PC-9 (cell line): ENCODE results near the gene CHN1. TPM values are rescaled to one million over a fixed set of nuclear protein-coding genes. Genes with fewer than 3 reads are reported as not detected.

ENCODE experiments used
- Bru-seq: library from RNA; stranded (reverse); fragments of 400-500 nt; gene quantifications from one replicate; lab custom pipeline; 2021; lab: Mats Ljungman, UMichigan
- BruChase-seq, 2 experiments: library from RNA; stranded (reverse); fragments of 400-500 nt; gene quantifications; one replicate each; lab custom pipeline; 2021; lab: Mats Ljungman, UMichigan
- BruUV-seq: library from RNA; stranded (reverse); fragments of 400-500 nt; replicated peaks from 2 replicates; lab custom pipeline; 2021; lab: Mats Ljungman, UMichigan
- CTCF ChIA-PET: fragments of 300-600 bp; sonication (Branson Sonifier 250); formaldehyde crosslinking; loops from one replicate; lab custom pipeline; 2022; ENCODE audit warnings: antibody characterized with exemption; lab: Charles Lee
- POLR2A ChIA-PET: fragments of 300-600 bp; sonication (Branson Sonifier 250); formaldehyde crosslinking; loops from one replicate; lab custom pipeline; 2022; ENCODE audit warnings: antibody characterized with exemption; ENCODE audit not compliant: unreplicated experiment; lab: Charles Lee
- DNase-seq, 2 experiments: peaks; one replicate each; pipeline versions ENCODE4 v3.0.0 to v3.0.0-alpha.2; 2015 to 2022; ENCODE audit warnings: mixed read lengths in 1 of 2
- H2AFZ ChIP-seq: fragments of 200-600 bp; sonication (generic); 2 replicates; pipeline ENCODE4 v1.8.1; 2017; ENCODE audit warnings: antibody characterized with exemption
- H3F3A ChIP-seq: fragments of 200-600 bp; sonication (generic); 2 replicates; pipeline ENCODE4 v1.8.1; 2017; ENCODE audit warnings: antibody characterized with exemption, mild to moderate bottlenecking, low read depth; ENCODE audit not compliant: insufficient read depth
- H3K27ac ChIP-seq: fragments of 200-600 bp; sonication (generic); 2 replicates; pipeline ENCODE4 v1.6.1; 2016; ENCODE audit warnings: mixed run types
- H3K27me3 ChIP-seq: fragments of 200-600 bp; sonication (generic); 2 replicates; pipeline ENCODE4 v1.6.1; 2016; ENCODE audit warnings: low read depth, mixed run types; ENCODE audit not compliant: insufficient read depth
- H3K36me3 ChIP-seq: fragments of 200-600 bp; sonication (generic); 2 replicates; pipeline ENCODE4 v1.6.1; 2016; ENCODE audit warnings: low read depth, mixed run types
- H3K4me1 ChIP-seq: fragments of 200-600 bp; sonication (generic); replicated peaks from 2 replicates; pipeline ENCODE4 v1.6.1; 2016; ENCODE audit warnings: mixed run types; ENCODE audit not compliant: insufficient read depth
- H3K4me2 ChIP-seq: fragments of 200-600 bp; sonication (generic); 2 replicates; pipeline ENCODE4 v1.6.1; 2017; ENCODE audit warnings: mixed run types
- H3K4me3 ChIP-seq: fragments of 200-600 bp; sonication (generic); 2 replicates; pipeline ENCODE4 v1.6.1; 2016; ENCODE audit warnings: mixed run types
- H3K79me2 ChIP-seq: fragments of 200-600 bp; sonication (generic); 2 replicates; pipeline ENCODE4 v1.6.1; 2017; ENCODE audit warnings: low read depth, mixed run types
- H3K9me2 ChIP-seq: fragments of 200-600 bp; sonication (generic); 2 replicates; pipeline ENCODE4 v1.8.1; 2017; ENCODE audit warnings: mild to moderate bottlenecking; ENCODE audit not compliant: insufficient read depth
- H3K9me3 ChIP-seq: fragments of 200-600 bp; sonication (generic); 2 replicates; pipeline ENCODE4 v1.8.1; 2016; ENCODE audit warnings: low read depth; ENCODE audit not compliant: insufficient read depth
- H4K20me1 ChIP-seq: fragments of 200-600 bp; sonication (generic); 2 replicates; pipeline ENCODE4 v1.8.1; 2017; ENCODE audit not compliant: insufficient read depth
- EZH2 ChIP-seq: fragments of 200-600 bp; sonication (generic); IDR thresholded peaks from 2 replicates; pipeline ENCODE4 v1.8.0; 2017; ENCODE audit warnings: antibody characterized with exemption, low read depth
- intact Hi-C: fragments of 100-400 bp; cut with micrococcal nuclease; formaldehyde crosslinking; loops from one replicate; pipeline ENCODE4 v1.10.0; 2022; ENCODE audit not compliant: unreplicated experiment
- long read RNA-seq: library from polyadenylated mRNA; stranded (forward); transcript quantifications from one replicate; pipeline ENCODE4 v2.0.0, GENCODE V29; 2022
- total RNA-seq: library from RNA; stranded (reverse); gene quantifications from 2 replicates; pipeline ENCODE4 v1.2.3, GENCODE V29; 2021
- TF ChIP-seq, protein P1 (sequence below): fragments of 200-600 bp; sonication (generic); conservative IDR thresholded peaks from 2 replicates; pipeline ENCODE4 v1.6.1; 2017; ENCODE audit warnings: mixed run types, antibody characterized with exemption, mild to moderate bottlenecking, moderate library complexity

CHN1 gene, protein sequence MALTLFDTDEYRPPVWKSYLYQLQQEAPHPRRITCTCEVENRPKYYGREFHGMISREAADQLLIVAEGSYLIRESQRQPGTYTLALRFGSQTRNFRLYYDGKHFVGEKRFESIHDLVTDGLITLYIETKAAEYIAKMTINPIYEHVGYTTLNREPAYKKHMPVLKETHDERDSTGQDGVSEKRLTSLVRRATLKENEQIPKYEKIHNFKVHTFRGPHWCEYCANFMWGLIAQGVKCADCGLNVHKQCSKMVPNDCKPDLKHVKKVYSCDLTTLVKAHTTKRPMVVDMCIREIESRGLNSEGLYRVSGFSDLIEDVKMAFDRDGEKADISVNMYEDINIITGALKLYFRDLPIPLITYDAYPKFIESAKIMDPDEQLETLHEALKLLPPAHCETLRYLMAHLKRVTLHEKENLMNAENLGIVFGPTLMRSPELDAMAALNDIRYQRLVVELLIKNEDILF
- total RNA-seq (11.8 and 14.0 TPM in 2 replicates), Bru-seq, nascent RNA (percentile 47 among the genes with signal in this experiment), BruChase-seq, experiment 1, labeled RNA remaining after a 2-hour chase (percentile 38 among the genes with signal in this experiment), BruChase-seq, experiment 2, labeled RNA remaining after a 6-hour chase (percentile 39 among the genes with signal in this experiment)
- long read RNA-seq, transcript CHN1-201 (7 exons, 2,047 nt), result major isoform, 13 of 24 reads
- long read RNA-seq, partial matches to known transcripts, result 0 of 24 reads
- long read RNA-seq, other reads (novel, unspliced or antisense), result 11 of 24 reads

DNA sequence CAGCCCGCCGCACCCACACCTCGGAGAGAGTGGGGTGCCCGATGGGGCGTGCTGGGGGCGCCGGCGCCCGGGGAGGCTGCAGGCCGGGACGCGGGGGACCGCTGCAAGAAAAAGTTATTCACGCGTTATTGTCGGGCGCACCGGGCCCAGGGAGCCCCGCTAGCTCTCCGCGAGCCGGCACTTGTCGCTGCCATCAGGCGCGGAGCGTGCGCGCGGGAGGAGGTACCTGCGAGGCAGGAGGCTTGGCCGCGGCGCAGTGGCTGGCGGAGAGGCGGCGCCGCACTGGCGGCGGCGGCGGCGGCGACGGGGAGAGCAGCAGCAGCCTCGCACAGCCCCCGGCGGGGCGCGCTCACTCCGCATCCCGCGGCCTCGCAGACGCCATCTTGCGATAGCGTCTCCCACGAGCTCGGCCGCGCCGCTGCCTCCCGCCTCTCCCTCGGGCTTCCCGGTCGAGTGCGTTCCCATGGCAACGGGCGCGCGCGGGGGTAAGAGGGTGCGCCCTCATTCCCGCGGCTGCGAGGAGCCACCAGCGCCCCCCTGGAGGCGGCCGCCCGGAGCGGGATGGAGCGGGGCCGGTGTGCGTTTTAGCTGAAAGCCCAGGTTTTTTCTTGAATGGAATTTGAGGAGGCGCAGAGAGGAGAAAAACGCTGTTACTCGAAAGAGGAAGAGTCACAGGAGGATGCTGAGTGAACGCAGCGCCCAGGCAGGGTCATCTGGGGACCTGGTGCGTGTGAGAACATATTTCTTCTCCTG lies at the start of gene CHN1:
TSS of gene CHN1 (minus strand) at position 402 of the 753 bp plus-strand sequence. CDS start 469 bp downstream, outside the sequence.
- POLR2A ChIA-PET, result interaction anchor here (0.5 to 0.7 kb wide), 2 partner anchors 33 to 351 kb away, joined by 3 read pairs; no protein-coding TSS in a partner anchor
- Histone ChIP-seq H3K9me3 (no peaks in the 10 kb centered on the region), H3K36me3 (no peaks in the 10 kb centered on the region), H3K4me2 (peak within 1 kb of the TSS; percentile 82), H3K79me2 (no peaks in the 10 kb centered on the region), H2AFZ (peak within 1 kb of the TSS; percentile 87), H3K9me2 (no peaks in the 10 kb centered on the region), H3K4me1 (peaks cover 13% of the 10 kb centered on the region), H3K4me3 (peak within 1 kb of the TSS; percentile 77), H3K27ac (no peak within 1 kb of the TSS), H4K20me1 (no peaks in the 10 kb centered on the region), H3F3A (peaks cover 11% of the 10 kb centered on the region; the same call in 1 of the 2 replicates), H3K27me3 (peaks cover 47% of the 10 kb centered on the region)
- CTCF ChIA-PET, result interaction anchor here (0.6 to 1.0 kb wide), 3 partner anchors 163 to 303 kb away, joined by 3 to 13 read pairs (median 5); no protein-coding TSS in a partner anchor
- peak; percentile 48 to 66 for DNase-seq
- TF ChIP-seq, protein P1, sequence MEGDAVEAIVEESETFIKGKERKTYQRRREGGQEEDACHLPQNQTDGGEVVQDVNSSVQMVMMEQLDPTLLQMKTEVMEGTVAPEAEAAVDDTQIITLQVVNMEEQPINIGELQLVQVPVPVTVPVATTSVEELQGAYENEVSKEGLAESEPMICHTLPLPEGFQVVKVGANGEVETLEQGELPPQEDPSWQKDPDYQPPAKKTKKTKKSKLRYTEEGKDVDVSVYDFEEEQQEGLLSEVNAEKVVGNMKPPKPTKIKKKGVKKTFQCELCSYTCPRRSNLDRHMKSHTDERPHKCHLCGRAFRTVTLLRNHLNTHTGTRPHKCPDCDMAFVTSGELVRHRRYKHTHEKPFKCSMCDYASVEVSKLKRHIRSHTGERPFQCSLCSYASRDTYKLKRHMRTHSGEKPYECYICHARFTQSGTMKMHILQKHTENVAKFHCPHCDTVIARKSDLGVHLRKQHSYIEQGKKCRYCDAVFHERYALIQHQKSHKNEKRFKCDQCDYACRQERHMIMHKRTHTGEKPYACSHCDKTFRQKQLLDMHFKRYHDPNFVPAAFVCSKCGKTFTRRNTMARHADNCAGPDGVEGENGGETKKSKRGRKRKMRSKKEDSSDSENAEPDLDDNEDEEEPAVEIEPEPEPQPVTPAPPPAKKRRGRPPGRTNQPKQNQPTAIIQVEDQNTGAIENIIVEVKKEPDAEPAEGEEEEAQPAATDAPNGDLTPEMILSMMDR, result no peak
- TF ChIP-seq EZH2, result peak; percentile 84; the same call in 1 of the 2 replicates
- intact Hi-C loops, result no loop called here
- BruUV-seq, result no TSS peak

DNA sequence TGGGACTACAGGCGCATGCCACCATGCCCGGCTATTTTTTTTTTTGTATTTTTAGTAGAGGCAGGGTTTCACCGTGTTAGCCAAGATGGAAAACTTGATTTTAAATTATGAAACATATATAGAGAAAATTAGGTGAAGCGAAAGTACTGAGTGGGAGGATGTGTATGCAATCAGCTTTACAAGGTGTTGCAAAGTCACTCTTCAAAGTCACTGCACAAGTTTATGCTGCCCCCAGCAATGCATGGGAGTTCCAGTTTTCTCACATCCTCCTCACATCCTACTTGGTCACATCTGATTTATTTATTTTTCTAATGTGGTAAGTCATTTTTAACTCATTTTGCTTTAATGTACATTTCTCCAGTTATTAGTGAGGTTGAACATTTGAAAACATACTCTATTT lies 49.2 kb upstream of the CHN1 start:
- no peak overlapping the region for H3K4me3 ChIP-seq
- DNase-seq, result no peak
- BruUV-seq, result no TSS peak
- no peaks in the 10 kb centered on the region for H4K20me1 ChIP-seq
- no peaks in the 10 kb centered on the region for H3K9me3 ChIP-seq
- no peaks in the 10 kb centered on the region for H3F3A ChIP-seq
- no peak overlapping the region for H3K27ac ChIP-seq
- ChIA-PET POLR2A (no interaction called here), CTCF (interaction anchor here (0.7 kb wide), 1 partner anchor 305 kb away, joined by 4 read pairs; no protein-coding TSS in a partner anchor)
- intact Hi-C loops, result no loop called here
- H3K79me2 ChIP-seq, result no peaks in the 10 kb centered on the region
- no peaks in the 10 kb centered on the region for H3K27me3 ChIP-seq
- H3K9me2 ChIP-seq, result no peaks in the 10 kb centered on the region
- H3K36me3 ChIP-seq, result no peaks in the 10 kb centered on the region
- TF ChIP-seq EZH2, result no peak
- TF ChIP-seq, protein P1, result no peak
- H3K4me1 ChIP-seq, result no peaks in the 10 kb centered on the region
- H3K4me2 ChIP-seq, result no peak overlapping the region
- no peak overlapping the region for H2AFZ ChIP-seq

DNA sequence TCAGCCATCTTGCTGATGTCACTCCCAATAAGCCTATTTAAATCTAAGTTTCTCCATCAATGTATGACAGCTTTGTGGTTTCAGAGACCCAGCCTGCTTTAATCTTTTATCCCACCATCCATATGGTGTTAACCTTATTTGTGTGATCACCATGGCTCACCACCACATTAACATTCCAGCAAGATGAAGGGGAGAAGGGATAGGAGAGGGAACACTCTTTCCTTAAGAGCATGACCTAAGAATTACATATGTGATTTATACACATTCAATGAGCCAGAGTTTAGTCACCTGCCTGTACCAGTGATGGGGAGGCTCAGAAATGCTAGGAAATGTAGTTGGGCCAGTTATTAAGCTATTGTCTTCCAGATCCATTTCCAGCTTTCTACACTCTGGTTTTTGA lies 44.5 kb upstream of the CHN1 start:
- no peaks in the 10 kb centered on the region for H3K4me1 ChIP-seq
- intact Hi-C loops, result no loop called here
- H3K79me2 ChIP-seq, result no peaks in the 10 kb centered on the region
- no peaks in the 10 kb centered on the region for H4K20me1 ChIP-seq
- no peak overlapping the region for H2AFZ ChIP-seq
- no peaks in the 10 kb centered on the region for H3K36me3 ChIP-seq
- POLR2A ChIA-PET, result no interaction called here
- H3K27ac ChIP-seq, result no peak overlapping the region
- CTCF ChIA-PET, result no interaction called here
- H3K4me3 ChIP-seq, result no peak overlapping the region
- H3K27me3 ChIP-seq, result no peaks in the 10 kb centered on the region
- H3K4me2 ChIP-seq, result no peak overlapping the region
- no peaks in the 10 kb centered on the region; the same call in 1 of the 2 replicates for H3K9me3 ChIP-seq
- no TSS peak for BruUV-seq
- H3F3A ChIP-seq, result no peaks in the 10 kb centered on the region
- no peak for TF ChIP-seq EZH2
- TF ChIP-seq, protein P1, result no peak
- DNase-seq, result no peak
- H3K9me2 ChIP-seq, result no peaks in the 10 kb centered on the region
